ENCODE measurements around the gene ABCA9.

- TF ChIP-seq POLR2AphosphoS5 (IDR thresholded peaks at IDR 0.05) (no peak), CTCF (IDR thresholded peaks at IDR 0.05) (no peak)
Measured at GRCh38 chr17:69103557-69104233, 43.0 kb upstream of the ABCA9 start.

Data from breast epithelium (tissue), 3 donors.